Neutrophil (primary cell): ENCODE measurements around the gene FAM209A.
"Not testable (repeated sequence)": the region's sequence is repeated elsewhere in the genome, so short reads cannot be mapped to it uniquely, and the experiment has no call there.

Experiments
- H3K27ac ChIP-seq: fragments of 200-600 bp; sonication (generic); 2 replicates; pipeline ENCODE4 v1.5.1; 2016; ENCODE audit warnings: mild to moderate bottlenecking, moderate library complexity
- H3K27me3 ChIP-seq: fragments of 200-600 bp; sonication (generic); 2 replicates; pipeline ENCODE4 v1.6.0; 2016; ENCODE audit warnings: mild to moderate bottlenecking
- H3K36me3 ChIP-seq: fragments of 200-600 bp; sonication (generic); 2 replicates; pipeline ENCODE4 v1.5.1; 2017
- H3K4me1 ChIP-seq, 2 experiments: fragments of 200-600 bp in 1 of 2; sonication (generic) in 1 of 2; 1 replicate in 1 of 2; 2 replicates in 1 of 2; pipeline versions ENCODE4 v1.5.1 to v1.6.1; 2013 to 2016; ENCODE audit warnings: low read depth in 1 of 2, low read length in 1 of 2, mild to moderate bottlenecking in 1 of 2, moderate library complexity in 1 of 2; ENCODE audit not compliant: control insufficient read depth in 1 of 2, insufficient read depth in 1 of 2
- H3K4me3 ChIP-seq, 2 experiments: fragments of 200-600 bp in 1 of 2; sonication (generic) in 1 of 2; 1 replicate in 1 of 2; 2 replicates in 1 of 2; pipeline ENCODE4 v1.5.1; 2013 to 2016; ENCODE audit warnings: low read depth in 1 of 2, low read length in 1 of 2, mild to moderate bottlenecking in 1 of 2, moderate library complexity in 1 of 2
- H3K9me3 ChIP-seq: fragments of 200-600 bp; sonication (generic); 2 replicates; pipeline ENCODE4 v1.5.1; 2016
- TF ChIP-seq, protein P1 (sequence below): fragments of 200-600 bp; sonication (generic); IDR thresholded peaks from 2 replicates; pipeline ENCODE4 v1.5.1; 2016; ENCODE audit warnings: antibody characterized with exemption

FAM209A gene, protein sequence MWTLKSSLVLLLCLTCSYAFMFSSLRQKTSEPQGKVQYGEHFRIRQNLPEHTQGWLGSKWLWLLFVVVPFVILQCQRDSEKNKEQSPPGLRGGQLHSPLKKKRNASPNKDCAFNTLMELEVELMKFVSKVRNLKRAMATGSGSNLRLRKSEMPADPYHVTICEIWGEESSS

DNA sequence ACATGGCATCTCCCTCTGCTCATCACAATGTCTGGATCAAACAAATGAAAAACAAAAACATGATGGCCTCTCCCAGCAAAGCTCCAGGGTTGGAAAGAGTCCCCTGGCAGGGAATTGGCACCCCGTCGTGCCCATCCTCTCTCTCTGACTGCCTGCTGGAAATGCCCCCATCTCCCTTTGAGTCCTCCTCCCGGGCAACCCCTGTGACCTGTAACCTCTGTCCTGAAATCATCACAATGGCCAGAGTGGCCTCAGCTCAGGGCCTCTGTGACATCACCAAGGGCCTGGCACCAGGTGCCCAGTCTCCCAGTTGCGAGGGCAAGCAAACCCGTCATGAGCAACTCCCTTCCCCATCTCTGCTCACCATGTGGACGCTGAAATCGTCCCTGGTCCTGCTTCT, at the start of gene FAM209A:
Gene FAM209A (plus strand): TSS at position 301 of the 400 bp plus-strand sequence. CDS start 65 bp downstream, at position 366.
- Histone ChIP-seq H3K9me3 (peaks cover 15% of the 10 kb centered on the region), H3K36me3 (peaks cover 25% of the 10 kb centered on the region)
- H3K4me3 ChIP-seq, H3K4me1 ChIP-seq, H3K27me3 ChIP-seq, H3K27ac ChIP-seq: not testable (repeated sequence)

DNA sequence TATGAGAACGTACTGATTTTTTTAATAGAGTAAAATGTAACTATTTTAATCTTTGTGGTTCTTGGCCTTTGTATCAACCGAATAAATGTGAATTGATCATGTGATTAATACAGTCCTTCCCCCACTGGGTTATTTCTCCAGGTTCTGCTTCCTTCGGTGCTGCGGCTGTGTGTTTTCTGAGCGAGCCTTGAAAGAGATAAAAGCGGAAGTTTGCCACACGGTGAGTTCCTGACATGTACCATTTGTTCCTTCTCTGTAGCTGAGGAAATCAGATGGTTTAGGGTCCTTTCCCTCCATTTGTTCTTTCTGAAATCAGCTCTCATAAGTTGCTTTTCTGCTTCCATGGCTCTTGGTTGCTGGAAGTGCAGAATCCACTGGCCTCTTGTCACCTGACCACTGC, 40.6 kb upstream of the FAM209A start:
- H3K27ac ChIP-seq, result peak overlapping the region; percentile 93
- no peaks in the 10 kb centered on the region for H3K27me3 ChIP-seq
- peak overlapping the region; percentile 50 to 55 for H3K4me3 ChIP-seq
- TF ChIP-seq, protein P1, sequence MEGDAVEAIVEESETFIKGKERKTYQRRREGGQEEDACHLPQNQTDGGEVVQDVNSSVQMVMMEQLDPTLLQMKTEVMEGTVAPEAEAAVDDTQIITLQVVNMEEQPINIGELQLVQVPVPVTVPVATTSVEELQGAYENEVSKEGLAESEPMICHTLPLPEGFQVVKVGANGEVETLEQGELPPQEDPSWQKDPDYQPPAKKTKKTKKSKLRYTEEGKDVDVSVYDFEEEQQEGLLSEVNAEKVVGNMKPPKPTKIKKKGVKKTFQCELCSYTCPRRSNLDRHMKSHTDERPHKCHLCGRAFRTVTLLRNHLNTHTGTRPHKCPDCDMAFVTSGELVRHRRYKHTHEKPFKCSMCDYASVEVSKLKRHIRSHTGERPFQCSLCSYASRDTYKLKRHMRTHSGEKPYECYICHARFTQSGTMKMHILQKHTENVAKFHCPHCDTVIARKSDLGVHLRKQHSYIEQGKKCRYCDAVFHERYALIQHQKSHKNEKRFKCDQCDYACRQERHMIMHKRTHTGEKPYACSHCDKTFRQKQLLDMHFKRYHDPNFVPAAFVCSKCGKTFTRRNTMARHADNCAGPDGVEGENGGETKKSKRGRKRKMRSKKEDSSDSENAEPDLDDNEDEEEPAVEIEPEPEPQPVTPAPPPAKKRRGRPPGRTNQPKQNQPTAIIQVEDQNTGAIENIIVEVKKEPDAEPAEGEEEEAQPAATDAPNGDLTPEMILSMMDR, result peak; percentile 32
- peaks cover 50% of the 10 kb centered on the region for H3K36me3 ChIP-seq
- H3K4me1 ChIP-seq, result peaks cover 75 to 79% of the 10 kb centered on the region in 2 experiments
- no peaks in the 10 kb centered on the region for H3K9me3 ChIP-seq

DNA sequence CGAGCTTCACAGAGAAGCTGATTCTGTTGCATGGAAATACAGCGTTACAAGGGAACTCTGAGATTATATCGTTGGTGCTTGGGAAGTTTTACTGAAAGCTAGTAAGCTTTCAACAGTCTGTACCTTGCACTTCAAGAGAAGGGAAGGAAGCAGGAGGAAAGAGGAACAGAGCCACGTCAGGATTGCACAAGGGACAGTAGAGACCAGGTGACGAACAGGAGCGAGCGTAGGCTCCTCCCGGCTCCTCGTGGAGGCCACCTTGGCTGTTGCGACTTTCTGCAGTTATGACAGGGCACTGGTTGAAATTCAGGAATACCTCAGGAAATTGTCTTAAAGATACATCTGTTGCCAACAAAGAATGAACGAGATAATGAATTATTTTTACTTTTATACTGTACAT, 37.3 kb upstream of the FAM209A start:
- H3K4me3 ChIP-seq, result peak overlapping the region; percentile 42 to 49
- H3K27me3 ChIP-seq, result no peaks in the 10 kb centered on the region
- H3K27ac ChIP-seq, result peak overlapping the region; percentile 93
- H3K4me1 ChIP-seq, result peaks cover 75 to 80% of the 10 kb centered on the region in 2 experiments
- peaks cover 41% of the 10 kb centered on the region for H3K36me3 ChIP-seq
- TF ChIP-seq, protein P1, result no peak
- no peaks in the 10 kb centered on the region for H3K9me3 ChIP-seq

DNA sequence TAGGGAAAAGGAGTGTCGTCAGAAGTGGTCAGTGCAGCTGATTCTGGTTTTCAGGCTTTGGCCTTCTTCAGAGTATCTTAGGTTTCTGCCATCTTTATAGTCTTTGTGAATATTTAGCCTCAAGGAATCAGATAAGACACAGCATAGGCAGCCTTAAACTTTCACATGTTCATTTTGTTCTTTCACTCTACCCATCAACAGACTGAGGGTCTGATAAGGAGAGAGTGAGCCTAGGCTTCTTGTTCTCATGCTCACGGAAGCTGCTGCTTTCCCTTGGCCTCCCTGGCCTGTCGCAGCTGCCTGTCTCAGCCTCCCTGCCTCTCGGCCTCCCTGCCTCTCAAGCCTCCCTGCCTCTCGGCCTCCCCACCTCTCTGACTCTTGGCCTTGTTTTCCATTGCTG, 36.0 kb upstream of the FAM209A start:
- H3K36me3 ChIP-seq, result peaks cover 41% of the 10 kb centered on the region
- H3K4me1 ChIP-seq, result peaks cover 75 to 80% of the 10 kb centered on the region in 2 experiments
- H3K27ac ChIP-seq, result peak overlapping the region; percentile 93
- TF ChIP-seq, protein P1, result no peak
- no peak overlapping the region for H3K4me3 ChIP-seq
- no peaks in the 10 kb centered on the region for H3K27me3 ChIP-seq
- no peaks in the 10 kb centered on the region for H3K9me3 ChIP-seq

DNA sequence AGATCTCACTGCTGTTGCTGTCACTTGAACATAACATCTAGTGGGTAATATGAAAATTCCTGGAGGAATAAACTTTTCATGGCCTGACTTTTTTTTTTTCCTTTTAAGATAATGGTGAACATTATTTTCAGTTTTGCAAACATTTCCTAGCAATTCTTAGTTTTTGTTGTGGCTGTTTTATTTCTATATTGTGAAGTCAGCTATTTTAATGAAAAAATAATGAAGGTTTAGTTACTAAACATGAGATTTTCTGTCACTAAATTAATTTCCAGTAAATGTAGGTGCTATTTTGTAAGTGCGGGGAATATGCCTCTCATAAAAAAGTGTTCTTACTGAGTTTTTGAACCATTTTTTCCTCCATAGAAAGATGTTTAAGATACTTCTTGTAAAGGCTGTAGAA, 23.4 kb upstream of the FAM209A start:
- no peaks in the 10 kb centered on the region for H3K27me3 ChIP-seq
- H3K4me1 ChIP-seq, result peaks cover 25% of the 10 kb centered on the region in 2 experiments
- H3K4me3 ChIP-seq, result no peak overlapping the region
- no peak overlapping the region for H3K27ac ChIP-seq
- TF ChIP-seq, protein P1, result no peak
- H3K36me3 ChIP-seq, result peaks cover 44% of the 10 kb centered on the region
- no peaks in the 10 kb centered on the region for H3K9me3 ChIP-seq

DNA sequence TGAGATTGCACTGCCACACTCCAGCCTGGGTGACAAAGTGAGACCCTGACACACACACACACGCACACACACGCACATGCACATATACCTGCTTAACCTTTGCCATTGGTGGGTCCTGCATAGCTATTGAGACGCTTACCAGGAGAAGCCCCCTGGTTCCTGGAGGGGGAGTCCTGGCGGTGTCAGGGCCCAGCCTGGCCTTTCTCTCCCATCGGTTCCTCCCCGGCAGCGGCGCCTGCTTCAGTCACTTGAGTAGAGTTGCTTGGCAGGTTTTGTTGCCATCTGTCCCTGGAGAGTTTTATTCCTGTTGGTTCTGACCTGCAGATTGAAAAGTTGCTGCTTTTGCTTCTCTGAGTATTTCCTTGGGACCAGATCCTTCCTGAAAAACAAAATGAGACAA, 20.6 kb upstream of the FAM209A start:
- no peaks in the 10 kb centered on the region for H3K9me3 ChIP-seq
- peaks cover 10 to 11% of the 10 kb centered on the region in 2 experiments for H3K4me1 ChIP-seq
- TF ChIP-seq, protein P1, result no peak
- H3K36me3 ChIP-seq, result peaks cover 42% of the 10 kb centered on the region
- H3K27me3 ChIP-seq, result no peaks in the 10 kb centered on the region
- no peak overlapping the region for H3K4me3 ChIP-seq
- H3K27ac ChIP-seq, result peak overlapping the region; percentile 63
